Lung (tissue), 12 donors: Measurements from ENCODE around the gene DISC1. TPM values are rescaled to one million over a fixed set of nuclear protein-coding genes. Genes with fewer than 3 reads are reported as not detected.
"Not testable (repeated sequence)": the region's sequence is repeated elsewhere in the genome, so short reads cannot be mapped to it uniquely, and the experiment has no call there.

Experiments
- ATAC-seq: fragments of 200-7000 bp; cut with Tn5 transposase; one replicate; pipeline ENCODE4 v1.9.1; 2020; ENCODE audit warnings: moderate number of reproducible peaks; ENCODE audit not compliant: insufficient read depth, low FRiP score
- DNase-seq, 3 donors: peaks; one replicate each; pipeline ENCODE4 v3.0.0-alpha.2; 2013 to 2017
- H3K27ac ChIP-seq, 2 donors: one replicate each; pipeline ENCODE4 v1.5.1; 2013; ENCODE audit warnings: mild to moderate bottlenecking in 2 of 2, moderate library complexity in 2 of 2, control low read depth in 1 of 2, inconsistent platforms in 1 of 2, low read depth in 1 of 2, low read length in 1 of 2
- H3K27me3 ChIP-seq, 3 donors: one replicate each; pipeline ENCODE4 v1.5.1; 2013; ENCODE audit warnings: low read length in 2 of 3; ENCODE audit not compliant: control insufficient read depth in 3 of 3, insufficient read depth in 3 of 3
- H3K36me3 ChIP-seq, 4 donors: one replicate each; pipeline ENCODE4 v1.5.1; 2013; ENCODE audit warnings: low read length in 4 of 4, mild to moderate bottlenecking in 1 of 4, moderate library complexity in 1 of 4; ENCODE audit not compliant: control insufficient read depth in 4 of 4, insufficient read depth in 4 of 4
- H3K4me1 ChIP-seq, 5 donors: one replicate each; pipeline ENCODE4 v1.5.1; 2013; ENCODE audit warnings: low read length in 5 of 5, mild to moderate bottlenecking in 2 of 5, moderate library complexity in 1 of 5; ENCODE audit not compliant: control insufficient read depth in 5 of 5, insufficient read depth in 5 of 5
- H3K4me3 ChIP-seq: one replicate; pipeline ENCODE4 v1.5.1; 2013; ENCODE audit warnings: mild to moderate bottlenecking, control low read depth, moderate library complexity
- H3K9ac ChIP-seq, 2 donors: one replicate each; pipeline ENCODE4 v1.5.1; 2013; ENCODE audit warnings: low read length in 2 of 2, control low read depth in 1 of 2; ENCODE audit not compliant: insufficient read depth in 1 of 2
- H3K9me3 ChIP-seq, 4 donors: one replicate each; pipeline ENCODE4 v1.5.1; 2013; ENCODE audit warnings: low read length in 3 of 4, mild to moderate bottlenecking in 1 of 4, moderate library complexity in 1 of 4; ENCODE audit not compliant: control insufficient read depth in 4 of 4, insufficient read depth in 3 of 4
- WGBS, 2 donors: extraction: QIAGEN DNeasy Blood & Tissue Kit; methylation state at CpG; one replicate each; pipeline ENCODE4 v1.1.7; 2013; 5-methylcytosine and 5-hydroxymethylcytosine counted together
- polyA plus RNA-seq, 2 donors: library from polyadenylated mRNA; stranded (reverse); fragments of 200-250 nt; gene quantifications; one replicate each; pipeline ENCODE4 v1.2.1, GENCODE V29; 2013
- total RNA-seq, 2 donors: library from RNA; depleted of rRNA in 1 of 2; stranded (reverse); fragments of >200 nt in 1 of 2; gene quantifications; one replicate each; pipeline ENCODE4 v1.2.1, GENCODE V29; 2014 to 2021
- TF ChIP-seq, protein P1 (sequence below): IDR thresholded peaks from 2 replicates; pipeline ENCODE4 v1.5.1; 2012; ENCODE audit warnings: mild to moderate bottlenecking; ENCODE audit errors: control extremely low read depth, extremely low read depth
- donor health status: control.
- donor health status: control.
- donor health status: Bipolar disorder and iron deficiency.
- donor health status: healthy.
- donor health status: DM: yes; HTN: yes; CAD: no.

DISC1 gene
- total and polyA plus RNA-seq, 4 donors = 0.98 to 32.9 (median 6.1) TPM

DNA sequence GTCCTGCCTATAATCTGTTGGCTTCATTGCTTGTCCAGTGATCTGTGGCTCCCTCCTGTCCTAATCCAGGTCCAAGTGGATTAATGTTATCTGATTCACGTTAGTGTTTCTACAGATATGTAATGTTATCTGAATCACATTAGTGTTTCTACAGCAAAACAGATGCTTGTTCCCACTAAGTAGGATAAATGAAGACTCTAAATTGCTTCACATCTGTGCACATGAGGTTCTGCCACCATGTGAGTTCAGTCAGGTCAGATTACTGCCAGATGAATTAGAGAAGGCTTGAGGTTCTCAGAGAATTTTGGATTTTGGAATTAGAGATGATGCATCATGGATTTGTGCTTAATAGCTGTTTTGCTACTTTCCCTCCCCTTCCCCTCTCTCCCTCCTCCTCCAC is 13.2 kb downstream of the DISC1 start:
- WGBS, 2 donors = 60 to 78% methylated on average over 1 of the region's 1 CpG
- Histone ChIP-seq H3K4me3 (no peak overlapping the region), H3K9me3 (no peaks in the 10 kb centered on the region), H3K9ac (no peak overlapping the region), H3K27ac (no peak overlapping the region), H3K27me3 (no peaks in the 10 kb centered on the region), H3K4me1 (peaks cover 0 to 7% (median 0%) of the 10 kb centered on the region in 5 donors), H3K36me3 (no peaks in the 10 kb centered on the region)
- DNase-seq = no peak
- ATAC-seq = no peak
- TF ChIP-seq, protein P1, sequence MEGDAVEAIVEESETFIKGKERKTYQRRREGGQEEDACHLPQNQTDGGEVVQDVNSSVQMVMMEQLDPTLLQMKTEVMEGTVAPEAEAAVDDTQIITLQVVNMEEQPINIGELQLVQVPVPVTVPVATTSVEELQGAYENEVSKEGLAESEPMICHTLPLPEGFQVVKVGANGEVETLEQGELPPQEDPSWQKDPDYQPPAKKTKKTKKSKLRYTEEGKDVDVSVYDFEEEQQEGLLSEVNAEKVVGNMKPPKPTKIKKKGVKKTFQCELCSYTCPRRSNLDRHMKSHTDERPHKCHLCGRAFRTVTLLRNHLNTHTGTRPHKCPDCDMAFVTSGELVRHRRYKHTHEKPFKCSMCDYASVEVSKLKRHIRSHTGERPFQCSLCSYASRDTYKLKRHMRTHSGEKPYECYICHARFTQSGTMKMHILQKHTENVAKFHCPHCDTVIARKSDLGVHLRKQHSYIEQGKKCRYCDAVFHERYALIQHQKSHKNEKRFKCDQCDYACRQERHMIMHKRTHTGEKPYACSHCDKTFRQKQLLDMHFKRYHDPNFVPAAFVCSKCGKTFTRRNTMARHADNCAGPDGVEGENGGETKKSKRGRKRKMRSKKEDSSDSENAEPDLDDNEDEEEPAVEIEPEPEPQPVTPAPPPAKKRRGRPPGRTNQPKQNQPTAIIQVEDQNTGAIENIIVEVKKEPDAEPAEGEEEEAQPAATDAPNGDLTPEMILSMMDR = no peak

DNA sequence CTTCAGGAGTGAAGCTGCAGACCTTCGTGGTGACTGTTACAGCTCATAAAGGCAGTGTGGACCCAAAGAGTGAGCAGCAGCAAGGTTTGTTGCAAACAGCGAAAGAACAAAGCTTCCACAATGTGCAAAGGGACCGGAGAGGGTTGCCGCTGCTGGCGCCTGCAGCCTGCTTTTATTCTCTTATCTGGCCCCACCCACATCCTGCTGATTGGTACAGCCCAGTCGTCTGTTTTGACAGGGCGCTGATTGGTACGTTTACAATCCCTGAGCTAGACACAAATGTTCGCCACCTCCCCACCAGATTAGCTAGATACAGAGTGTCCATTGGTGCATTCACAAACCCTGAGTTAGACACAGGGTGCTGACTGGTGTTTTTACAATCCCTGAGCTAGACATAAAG is 14.9 kb downstream of the DISC1 start:
- H3K4me3 ChIP-seq, ATAC-seq, H3K36me3 ChIP-seq, H3K9ac ChIP-seq, DNase-seq, H3K27ac ChIP-seq, H3K9me3 ChIP-seq, H3K4me1 ChIP-seq, H3K27me3 ChIP-seq: not testable (repeated sequence)
- 88 to 89% methylated on average over 9 of the region's 9 CpGs for WGBS, 2 donors

DNA sequence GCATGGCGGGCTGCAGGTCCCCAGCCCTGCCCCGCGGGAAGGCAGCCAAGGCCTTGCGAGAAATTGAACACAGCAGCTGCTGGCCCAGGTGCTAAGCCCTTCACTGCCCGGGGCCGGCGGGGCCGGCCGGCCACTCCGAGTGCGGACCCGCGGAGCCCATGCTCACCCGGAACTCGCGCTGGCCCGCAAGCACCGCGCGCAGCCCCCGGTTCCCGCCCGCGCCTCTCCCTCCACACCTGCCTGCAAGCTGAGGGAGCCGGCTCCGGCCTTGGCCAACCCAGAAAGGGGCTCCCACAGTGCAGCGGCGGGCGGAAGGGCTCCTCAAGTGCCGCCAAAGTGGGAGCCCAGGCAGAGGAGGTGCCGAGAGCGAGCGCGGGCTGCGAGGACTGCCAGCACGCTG is 15.5 kb downstream of the DISC1 start:
- not testable (repeated sequence) for H3K4me1 ChIP-seq, H3K27ac ChIP-seq, H3K9ac ChIP-seq, H3K9me3 ChIP-seq, H3K4me3 ChIP-seq, DNase-seq, H3K36me3 ChIP-seq, ATAC-seq, H3K27me3 ChIP-seq
- 97 to 99% methylated on average over 36 of the region's 36 CpGs for WGBS, 2 donors

DNA sequence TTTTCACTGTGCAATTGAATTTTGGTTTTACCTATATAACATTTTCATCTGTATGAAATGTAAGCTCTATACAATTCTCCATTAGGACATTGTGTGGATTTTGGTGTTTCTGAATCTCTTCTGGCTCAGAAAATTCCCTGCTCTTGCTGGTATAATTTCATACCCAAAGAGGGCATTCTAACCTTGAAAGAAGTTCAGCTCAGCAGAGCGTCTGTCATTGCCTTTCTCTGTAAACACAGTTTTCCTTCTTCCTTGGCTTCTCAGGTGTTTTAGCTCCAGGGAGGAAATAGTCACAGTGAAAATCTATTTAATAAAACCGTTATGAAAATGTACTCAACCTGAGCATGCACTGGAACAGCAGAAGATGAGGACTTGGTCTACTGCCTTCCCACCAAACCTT is 16.0 kb downstream of the DISC1 start:
- Histone ChIP-seq H3K4me1 (peaks cover 0 to 7% (median 0%) of the 10 kb centered on the region in 5 donors), H3K27ac (no peak overlapping the region), H3K9me3 (no peaks in the 10 kb centered on the region), H3K27me3 (no peaks in the 10 kb centered on the region), H3K9ac (no peak overlapping the region), H3K4me3 (no peak overlapping the region), H3K36me3 (no peaks in the 10 kb centered on the region)
- peak in 1 of 3 donors; percentile 6 for DNase-seq
- TF ChIP-seq, protein P1 = no peak
- ATAC-seq = no peak
- WGBS, 2 donors = 56 to 58% methylated on average over 2 of the region's 2 CpGs
